ENCODE data around the gene SH3GLB1.

GRCh38 chr1:86750076-86750475 lies 45.7 kb downstream of the SH3GLB1 start:
- TF ChIP-seq CTCF (IDR thresholded peaks at IDR 0.05) (no peak), POLR2A (IDR thresholded peaks at IDR 0.05) (no peak), POLR2AphosphoS5 (IDR thresholded peaks at IDR 0.05; ENCODE audit: insufficient read depth in 1 of 2, low read depth in 1 of 2) (no peak)

Data from vagina (tissue), 2 donors.